ENCODE data around the gene KRTAP21-3. TPM values are rescaled to one million over a fixed set of nuclear protein-coding genes. Genes with fewer than 3 reads are reported as not detected.

KRTAP21-3 gene
- total and polyA plus RNA-seq, 8 donors, result not detected

DNA sequence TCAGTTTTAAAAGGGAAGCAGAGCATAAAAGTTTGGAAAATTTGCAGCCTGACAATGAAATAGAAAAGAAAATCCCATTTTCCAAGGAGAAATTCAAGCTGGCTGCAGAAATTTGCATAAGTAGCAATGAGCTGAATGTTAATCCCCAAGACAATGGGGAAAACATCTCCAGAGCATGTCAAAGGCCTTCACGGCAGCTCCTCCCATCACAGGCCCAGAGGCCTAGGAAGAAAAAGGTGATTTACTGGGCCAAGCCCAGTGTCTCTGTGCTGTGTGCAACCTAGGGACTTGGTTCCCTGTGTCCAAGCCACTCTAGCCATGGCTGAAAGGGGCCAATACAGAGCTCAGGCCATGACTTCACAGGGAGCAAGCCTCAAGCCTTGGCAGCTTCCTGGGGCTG lies 49.8 kb downstream of the KRTAP21-3 start:
- H3K4me1 ChIP-seq, result no peaks in the 10 kb centered on the region
- H3K4me3 ChIP-seq, result no peak overlapping the region
- no peaks in the 10 kb centered on the region for H3K27me3 ChIP-seq
- no peak overlapping the region for H3K27ac ChIP-seq
- no peak for DNase-seq
- peaks cover 0 to 30% (median 7%) of the 10 kb centered on the region in 4 donors for H3K9me3 ChIP-seq
- intact Hi-C loops (cut with DNase I; ENCODE audit: low total_unique reads), result no loop called here
- 63 to 79% (median 73%) methylated on average over 1 of the region's 1 CpG for WGBS, 5 donors
- TF ChIP-seq POLR2AphosphoS5 (IDR thresholded peaks at IDR 0.05) (no peak), POLR2A (IDR thresholded peaks at IDR 0.05) (no peak), EP300 (IDR thresholded peaks at IDR 0.05) (no peak)
- TF ChIP-seq, protein P1, sequence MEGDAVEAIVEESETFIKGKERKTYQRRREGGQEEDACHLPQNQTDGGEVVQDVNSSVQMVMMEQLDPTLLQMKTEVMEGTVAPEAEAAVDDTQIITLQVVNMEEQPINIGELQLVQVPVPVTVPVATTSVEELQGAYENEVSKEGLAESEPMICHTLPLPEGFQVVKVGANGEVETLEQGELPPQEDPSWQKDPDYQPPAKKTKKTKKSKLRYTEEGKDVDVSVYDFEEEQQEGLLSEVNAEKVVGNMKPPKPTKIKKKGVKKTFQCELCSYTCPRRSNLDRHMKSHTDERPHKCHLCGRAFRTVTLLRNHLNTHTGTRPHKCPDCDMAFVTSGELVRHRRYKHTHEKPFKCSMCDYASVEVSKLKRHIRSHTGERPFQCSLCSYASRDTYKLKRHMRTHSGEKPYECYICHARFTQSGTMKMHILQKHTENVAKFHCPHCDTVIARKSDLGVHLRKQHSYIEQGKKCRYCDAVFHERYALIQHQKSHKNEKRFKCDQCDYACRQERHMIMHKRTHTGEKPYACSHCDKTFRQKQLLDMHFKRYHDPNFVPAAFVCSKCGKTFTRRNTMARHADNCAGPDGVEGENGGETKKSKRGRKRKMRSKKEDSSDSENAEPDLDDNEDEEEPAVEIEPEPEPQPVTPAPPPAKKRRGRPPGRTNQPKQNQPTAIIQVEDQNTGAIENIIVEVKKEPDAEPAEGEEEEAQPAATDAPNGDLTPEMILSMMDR (IDR thresholded peaks at IDR 0.05), result no peak
- no peaks in the 10 kb centered on the region for H3K36me3 ChIP-seq

Small RNA genes lying within 50 kb of the gene (small RNA-seq; reads per million reads assigned to genes)
- gene AP000244.1, result 0 reads per million in 4 donors
- 0 reads per million in 4 donors for gene KRTAP21-3

Other genes starting within 250 kb of the KRTAP21-3 start
- not detected for gene KRTAP19-1, start 238.4 kb downstream of the KRTAP21-3 start, total RNA-seq
- not detected for gene KRTAP19-1, start 238.4 kb downstream of the KRTAP21-3 start, polyA plus RNA-seq
- not detected for gene KRTAP19-2, start 231.3 kb downstream of the KRTAP21-3 start, total RNA-seq
- not detected for gene KRTAP19-2, start 231.3 kb downstream of the KRTAP21-3 start, polyA plus RNA-seq
- gene KRTAP19-3, start 226.8 kb downstream of the KRTAP21-3 start, total RNA-seq, result not detected
- gene KRTAP19-3, start 226.8 kb downstream of the KRTAP21-3 start, polyA plus RNA-seq, result not detected
- gene KRTAP19-4, start 221.6 kb downstream of the KRTAP21-3 start, total RNA-seq, result not detected
- gene KRTAP19-4, start 221.6 kb downstream of the KRTAP21-3 start, polyA plus RNA-seq, result not detected
- not detected for gene KRTAP19-5, start 216.6 kb downstream of the KRTAP21-3 start, total RNA-seq
- not detected for gene KRTAP19-5, start 216.6 kb downstream of the KRTAP21-3 start, polyA plus RNA-seq
- gene KRTAP19-6, start 176.9 kb downstream of the KRTAP21-3 start, total RNA-seq, result not detected
- gene KRTAP19-6, start 176.9 kb downstream of the KRTAP21-3 start, polyA plus RNA-seq, result not detected
- gene KRTAP19-7, start 157.5 kb downstream of the KRTAP21-3 start, total RNA-seq, result not detected
- not detected for gene KRTAP19-7, start 157.5 kb downstream of the KRTAP21-3 start, polyA plus RNA-seq
- not detected for gene KRTAP22-2, start 128.4 kb downstream of the KRTAP21-3 start, total RNA-seq
- gene KRTAP22-2, start 128.4 kb downstream of the KRTAP21-3 start, polyA plus RNA-seq, result not detected
- not detected for gene KRTAP6-3, start 126.3 kb downstream of the KRTAP21-3 start, total RNA-seq
- gene KRTAP6-3, start 126.3 kb downstream of the KRTAP21-3 start, polyA plus RNA-seq, result not detected
- not detected for gene KRTAP6-2, start 119.9 kb downstream of the KRTAP21-3 start, total RNA-seq
- not detected for gene KRTAP6-2, start 119.9 kb downstream of the KRTAP21-3 start, polyA plus RNA-seq
- gene KRTAP22-1, start 117.7 kb downstream of the KRTAP21-3 start, total RNA-seq, result not detected
- gene KRTAP22-1, start 117.7 kb downstream of the KRTAP21-3 start, polyA plus RNA-seq, result not detected
- gene KRTAP6-1, start 104.8 kb downstream of the KRTAP21-3 start, total RNA-seq, result not detected
- gene KRTAP6-1, start 104.8 kb downstream of the KRTAP21-3 start, polyA plus RNA-seq, result not detected
- gene KRTAP20-1, start 102.4 kb downstream of the KRTAP21-3 start, total RNA-seq, result not detected
- gene KRTAP20-1, start 102.4 kb downstream of the KRTAP21-3 start, polyA plus RNA-seq, result not detected
- gene KRTAP20-4, start 98.2 kb downstream of the KRTAP21-3 start, total RNA-seq, result not detected
- gene KRTAP20-4, start 98.2 kb downstream of the KRTAP21-3 start, polyA plus RNA-seq, result not detected
- gene KRTAP20-2, start 83.6 kb downstream of the KRTAP21-3 start, total RNA-seq, result not detected
- not detected for gene KRTAP20-2, start 83.6 kb downstream of the KRTAP21-3 start, polyA plus RNA-seq
- not detected for gene KRTAP20-3, start 75.9 kb downstream of the KRTAP21-3 start, total RNA-seq
- not detected for gene KRTAP20-3, start 75.9 kb downstream of the KRTAP21-3 start, polyA plus RNA-seq
- gene KRTAP21-2, start 28.5 kb upstream of the KRTAP21-3 start, total RNA-seq, result not detected
- not detected for gene KRTAP21-2, start 28.5 kb upstream of the KRTAP21-3 start, polyA plus RNA-seq
- gene KRTAP21-1, start 36.7 kb upstream of the KRTAP21-3 start, total RNA-seq, result not detected
- gene KRTAP21-1, start 36.7 kb upstream of the KRTAP21-3 start, polyA plus RNA-seq, result not detected
- not detected for gene KRTAP8-1, start 94.5 kb upstream of the KRTAP21-3 start, total RNA-seq
- not detected for gene KRTAP8-1, start 94.5 kb upstream of the KRTAP21-3 start, polyA plus RNA-seq
- not detected for gene KRTAP7-1, start 111.0 kb upstream of the KRTAP21-3 start, total RNA-seq
- not detected for gene KRTAP7-1, start 111.0 kb upstream of the KRTAP21-3 start, polyA plus RNA-seq
- gene KRTAP11-1, start 162.8 kb upstream of the KRTAP21-3 start, total RNA-seq, result not detected
- not detected for gene KRTAP11-1, start 162.8 kb upstream of the KRTAP21-3 start, polyA plus RNA-seq

All from stomach (tissue), 9 donors.